ENCODE results near the gene MEOX1. TPM values are rescaled to one million over a fixed set of nuclear protein-coding genes. Genes with fewer than 3 reads are reported as not detected.

Gene MEOX1
- total RNA-seq, 1 donor from 2014 or later, result 1.5 TPM

DNA sequence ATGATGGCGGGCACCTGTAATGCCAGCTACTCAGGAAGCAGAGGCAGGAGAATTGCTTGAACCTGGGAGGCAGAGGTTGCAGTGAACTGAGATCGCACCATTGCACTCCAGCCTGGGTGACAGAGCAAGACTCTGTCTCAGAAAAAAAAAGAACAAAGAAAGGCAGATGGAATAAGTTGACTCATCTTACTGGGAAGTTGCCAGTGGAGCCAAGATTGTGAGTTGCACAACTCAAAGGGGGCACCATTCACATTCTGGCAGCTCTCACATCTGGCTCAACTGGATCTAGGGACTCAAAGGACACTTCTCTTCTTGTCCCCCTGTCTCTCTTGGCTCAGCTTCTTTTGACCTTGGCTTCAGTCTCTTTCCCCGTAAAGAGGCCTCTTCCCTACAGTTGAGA is 61.9 kb downstream of the MEOX1 start:
- Histone ChIP-seq H3K36me3 (no peaks in the 10 kb centered on the region), H3K4me3 (no peak overlapping the region), H3K27me3 (no peaks in the 10 kb centered on the region), H3K9me3 (no peaks in the 10 kb centered on the region), H3K4me1 (no peaks in the 10 kb centered on the region), H3K27ac (no peak overlapping the region)
- DNase-seq (no peak), ATAC-seq (no peak)
- TF ChIP-seq, protein P1, sequence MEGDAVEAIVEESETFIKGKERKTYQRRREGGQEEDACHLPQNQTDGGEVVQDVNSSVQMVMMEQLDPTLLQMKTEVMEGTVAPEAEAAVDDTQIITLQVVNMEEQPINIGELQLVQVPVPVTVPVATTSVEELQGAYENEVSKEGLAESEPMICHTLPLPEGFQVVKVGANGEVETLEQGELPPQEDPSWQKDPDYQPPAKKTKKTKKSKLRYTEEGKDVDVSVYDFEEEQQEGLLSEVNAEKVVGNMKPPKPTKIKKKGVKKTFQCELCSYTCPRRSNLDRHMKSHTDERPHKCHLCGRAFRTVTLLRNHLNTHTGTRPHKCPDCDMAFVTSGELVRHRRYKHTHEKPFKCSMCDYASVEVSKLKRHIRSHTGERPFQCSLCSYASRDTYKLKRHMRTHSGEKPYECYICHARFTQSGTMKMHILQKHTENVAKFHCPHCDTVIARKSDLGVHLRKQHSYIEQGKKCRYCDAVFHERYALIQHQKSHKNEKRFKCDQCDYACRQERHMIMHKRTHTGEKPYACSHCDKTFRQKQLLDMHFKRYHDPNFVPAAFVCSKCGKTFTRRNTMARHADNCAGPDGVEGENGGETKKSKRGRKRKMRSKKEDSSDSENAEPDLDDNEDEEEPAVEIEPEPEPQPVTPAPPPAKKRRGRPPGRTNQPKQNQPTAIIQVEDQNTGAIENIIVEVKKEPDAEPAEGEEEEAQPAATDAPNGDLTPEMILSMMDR (IDR thresholded peaks at IDR 0.05), result no peak
- intact Hi-C loops (cut with DNase I), result no loop called here

DNA sequence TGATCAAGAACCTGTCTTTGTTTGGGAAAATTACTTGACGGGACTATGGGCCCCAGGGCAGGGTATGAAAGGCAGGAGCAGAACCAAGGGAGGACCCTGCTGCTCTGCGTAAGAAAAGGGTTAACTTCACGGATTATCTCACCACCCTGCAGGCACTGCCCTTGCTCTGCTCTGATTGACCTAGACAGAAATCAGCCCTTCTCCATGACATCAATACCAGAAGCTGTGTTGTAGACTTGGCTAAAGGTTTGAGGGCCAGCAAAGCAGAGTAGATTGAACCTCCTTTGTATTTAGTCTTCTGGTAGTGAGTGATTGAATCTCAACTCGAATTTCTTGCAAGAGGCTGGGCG is 62.7 kb downstream of the MEOX1 start:
- no peak for DNase-seq
- Histone ChIP-seq H3K4me1 (no peaks in the 10 kb centered on the region), H3K36me3 (no peaks in the 10 kb centered on the region), H3K9me3 (no peaks in the 10 kb centered on the region), H3K27ac (no peak overlapping the region), H3K27me3 (no peaks in the 10 kb centered on the region), H3K4me3 (no peak overlapping the region)
- TF ChIP-seq, protein P1 (IDR thresholded peaks at IDR 0.05), result no peak
- intact Hi-C loops (cut with DNase I), result no loop called here
- no peak for ATAC-seq

GRCh38 chr17:43598357-43599045 is 63.2 kb downstream of the MEOX1 start:
- no peaks in the 10 kb centered on the region for H3K36me3 ChIP-seq
- H3K27me3 ChIP-seq, result no peaks in the 10 kb centered on the region
- H3K4me3 ChIP-seq, result no peak overlapping the region
- DNase-seq (no peak), ATAC-seq (no peak)
- TF ChIP-seq, protein P1 (IDR thresholded peaks at IDR 0.05), result no peak
- no peaks in the 10 kb centered on the region for H3K4me1 ChIP-seq
- intact Hi-C loops (cut with DNase I), result no loop called here
- no peaks in the 10 kb centered on the region for H3K9me3 ChIP-seq
- no peak overlapping the region for H3K27ac ChIP-seq

GRCh38 chr17:43597624-43598356 is 63.9 kb downstream of the MEOX1 start:
- TF ChIP-seq, protein P1 (IDR thresholded peaks at IDR 0.05), result no peak
- no peaks in the 10 kb centered on the region for H3K4me1 ChIP-seq
- no peaks in the 10 kb centered on the region for H3K36me3 ChIP-seq
- H3K9me3 ChIP-seq, result no peaks in the 10 kb centered on the region
- intact Hi-C loops (cut with DNase I), result no loop called here
- H3K4me3 ChIP-seq, result no peak overlapping the region
- no peak for DNase-seq
- H3K27ac ChIP-seq, result no peak overlapping the region
- no peaks in the 10 kb centered on the region for H3K27me3 ChIP-seq
- ATAC-seq, result no peak

- Histone ChIP-seq H3K27ac (no peak overlapping the region), H3K27me3 (no peaks in the 10 kb centered on the region), H3K9me3 (no peaks in the 10 kb centered on the region), H3K4me1 (peaks cover 7% of the 10 kb centered on the region), H3K4me3 (no peak overlapping the region), H3K36me3 (no peaks in the 10 kb centered on the region)
- intact Hi-C loops (cut with DNase I), result no loop called here
- TF ChIP-seq, protein P1 (IDR thresholded peaks at IDR 0.05), result no peak
- no peak for DNase-seq
- no peak for ATAC-seq
Observed at GRCh38 chr17:43595466-43595865, 66.3 kb downstream of the MEOX1 start.
